GM20000 (cell line): ENCODE data around the gene PLCD4.

ENCODE experiments used
- DNase-seq: peaks from one replicate; pipeline ENCODE4 v3.0.0; 2012; ENCODE audit warnings: low spot score
- TF ChIP-seq, protein P1 (sequence below): IDR thresholded peaks from 2 replicates; pipeline ENCODE4 v1.5.1; 2012; ENCODE audit warnings: mild to moderate bottlenecking, control low read depth; ENCODE audit errors: extremely low read depth, missing control alignments

PLCD4 gene

DNA sequence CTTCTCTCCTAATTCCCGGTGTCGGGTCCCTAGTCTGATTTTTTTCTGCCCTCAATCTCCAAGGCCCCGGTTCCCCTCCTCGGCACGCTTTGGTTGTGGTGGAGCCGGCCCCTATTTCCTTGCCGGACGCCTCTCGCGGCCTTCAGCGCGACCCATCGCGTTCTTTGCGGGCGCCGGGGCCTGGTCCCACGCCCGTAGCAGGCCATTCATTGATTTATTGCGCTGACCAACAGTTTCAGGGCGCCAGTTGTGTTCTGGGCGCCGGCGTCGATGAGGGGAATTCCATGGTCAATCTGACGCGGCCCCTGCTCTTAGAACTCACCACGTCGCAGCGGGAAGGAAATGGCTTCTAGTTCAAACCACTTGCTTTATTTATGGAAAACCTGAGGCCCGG is 38.7 kb upstream of the PLCD4 start:
- TF ChIP-seq, protein P1, sequence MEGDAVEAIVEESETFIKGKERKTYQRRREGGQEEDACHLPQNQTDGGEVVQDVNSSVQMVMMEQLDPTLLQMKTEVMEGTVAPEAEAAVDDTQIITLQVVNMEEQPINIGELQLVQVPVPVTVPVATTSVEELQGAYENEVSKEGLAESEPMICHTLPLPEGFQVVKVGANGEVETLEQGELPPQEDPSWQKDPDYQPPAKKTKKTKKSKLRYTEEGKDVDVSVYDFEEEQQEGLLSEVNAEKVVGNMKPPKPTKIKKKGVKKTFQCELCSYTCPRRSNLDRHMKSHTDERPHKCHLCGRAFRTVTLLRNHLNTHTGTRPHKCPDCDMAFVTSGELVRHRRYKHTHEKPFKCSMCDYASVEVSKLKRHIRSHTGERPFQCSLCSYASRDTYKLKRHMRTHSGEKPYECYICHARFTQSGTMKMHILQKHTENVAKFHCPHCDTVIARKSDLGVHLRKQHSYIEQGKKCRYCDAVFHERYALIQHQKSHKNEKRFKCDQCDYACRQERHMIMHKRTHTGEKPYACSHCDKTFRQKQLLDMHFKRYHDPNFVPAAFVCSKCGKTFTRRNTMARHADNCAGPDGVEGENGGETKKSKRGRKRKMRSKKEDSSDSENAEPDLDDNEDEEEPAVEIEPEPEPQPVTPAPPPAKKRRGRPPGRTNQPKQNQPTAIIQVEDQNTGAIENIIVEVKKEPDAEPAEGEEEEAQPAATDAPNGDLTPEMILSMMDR, result no peak
- DNase-seq, result peak; percentile 60

- DNase-seq, result no peak
- TF ChIP-seq, protein P1, result no peak
These were observed 37.8 kb upstream of the PLCD4 start for GRCh38 chr2:218569661-218570500.

DNA sequence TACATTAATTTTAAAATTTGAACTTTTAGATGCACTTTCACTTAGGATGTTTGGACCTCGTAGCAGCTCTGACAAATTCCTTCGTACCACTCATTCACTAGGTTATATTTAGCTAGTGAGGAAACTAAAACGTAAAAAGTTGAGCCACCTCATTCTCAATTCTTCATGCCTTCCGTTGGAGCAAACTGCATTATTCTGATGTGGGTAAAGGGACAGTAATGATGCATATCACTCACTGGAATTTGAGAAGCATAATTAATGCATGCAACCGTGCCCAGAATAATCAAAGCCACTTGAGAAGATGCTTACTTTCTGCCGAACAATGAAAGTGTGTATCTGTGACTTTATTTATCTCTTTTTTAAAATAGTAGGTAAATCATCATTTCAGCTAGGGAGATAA is 36.8 kb upstream of the PLCD4 start:
- TF ChIP-seq, protein P1, result no peak
- DNase-seq, result no peak

DNA sequence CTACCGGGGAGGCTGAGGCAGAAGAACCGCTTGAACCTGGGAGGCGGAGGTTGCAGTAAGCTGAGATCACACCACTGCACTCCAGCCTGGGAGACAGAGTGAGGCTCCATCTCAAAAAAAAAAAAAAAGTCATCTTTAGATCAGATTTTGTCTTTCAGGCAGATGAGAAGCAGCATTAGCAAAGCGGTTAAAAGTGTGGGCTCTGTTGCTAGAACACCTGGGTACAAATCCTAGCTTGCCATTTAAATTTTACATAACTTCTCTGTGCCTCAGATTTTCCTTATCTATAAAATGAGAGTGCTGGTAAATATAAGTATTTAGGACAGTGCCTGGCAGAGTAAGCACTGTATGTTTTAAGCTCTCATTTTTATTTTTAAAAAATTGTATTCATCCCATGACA is 30.8 kb upstream of the PLCD4 start:
- TF ChIP-seq, protein P1, result no peak
- no peak for DNase-seq

- no peak for DNase-seq
- TF ChIP-seq, protein P1, result no peak
These were observed 30.0 kb upstream of the PLCD4 start for GRCh38 chr2:218577482-218578220.

GRCh38 chr2:218578272-218578877 is 29.3 kb upstream of the PLCD4 start:
- no peak for DNase-seq
- TF ChIP-seq, protein P1, result no peak

DNA sequence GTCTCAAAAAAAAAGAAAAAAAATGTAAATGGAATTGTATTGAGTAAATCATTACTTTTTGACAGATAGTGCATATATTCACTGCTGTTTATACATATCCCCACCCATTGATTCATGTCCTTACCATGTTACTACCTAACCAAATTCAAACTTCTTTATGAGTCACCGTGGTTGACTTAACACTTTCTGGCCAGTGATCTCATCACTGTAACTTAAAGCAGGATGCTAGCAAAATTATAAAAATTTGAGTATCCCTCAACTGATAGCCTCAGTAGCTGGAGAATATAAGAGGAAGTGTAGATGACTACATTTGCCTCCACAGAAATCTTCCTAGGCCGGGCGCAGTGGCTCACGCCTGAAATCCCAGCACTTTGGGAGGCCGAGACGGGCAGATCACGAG is 25.6 kb upstream of the PLCD4 start:
- TF ChIP-seq, protein P1, result no peak
- peak; percentile 23 for DNase-seq
